ENCODE results near the gene NPAS3.

NPAS3 gene

GRCh38 chr14:32968972-32969544, 30.4 kb downstream of the NPAS3 start:
- no peak overlapping the region for H3K27ac ChIP-seq
- TF ChIP-seq CTCF (IDR thresholded peaks at IDR 0.05) (no peak), ZFX (IDR thresholded peaks at IDR 0.05; ENCODE audit: borderline replicate concordance) (no peak)

- TF ChIP-seq CTCF (IDR thresholded peaks at IDR 0.05), result no peak
- H3K27ac ChIP-seq, result no peak overlapping the region
These were observed 39.2 kb downstream of the NPAS3 start for GRCh38 chr14:32977913-32978312.

GRCh38 chr14:32978691-32979255, 40.1 kb downstream of the NPAS3 start:
- TF ChIP-seq CTCF (IDR thresholded peaks at IDR 0.05), result no peak
- TF ChIP-seq ZFX (IDR thresholded peaks at IDR 0.05; ENCODE audit: borderline replicate concordance), result no peak

GRCh38 chr14:32980178-32980901, 41.7 kb downstream of the NPAS3 start:
- no peak overlapping the region for H3K27ac ChIP-seq
- TF ChIP-seq ZFX (IDR thresholded peaks at IDR 0.05; ENCODE audit: borderline replicate concordance) (no peak), CTCF (IDR thresholded peaks at IDR 0.05) (no peak)

More at GRCh38 chr14:32978691-32979255, 40.1 kb downstream of the NPAS3 start:
- H3K27ac ChIP-seq, result no peak overlapping the region

GRCh38 chr14:32980902-32981501, 42.3 kb downstream of the NPAS3 start:
- no peak overlapping the region for H3K27ac ChIP-seq
- TF ChIP-seq CTCF (IDR thresholded peaks at IDR 0.05) (no peak), ZFX (IDR thresholded peaks at IDR 0.05; ENCODE audit: borderline replicate concordance) (no peak)

GRCh38 chr14:32984241-32984930, 45.7 kb downstream of the NPAS3 start:
- no peak for TF ChIP-seq ZFX (IDR thresholded peaks at IDR 0.05; ENCODE audit: borderline replicate concordance)
- TF ChIP-seq CTCF (IDR thresholded peaks at IDR 0.05), result no peak
- no peak overlapping the region for H3K27ac ChIP-seq

Measured in 22Rv1 (cell line).